H9 (cell line): ENCODE measurements around the gene GATA6. TPM values are rescaled to one million over a fixed set of nuclear protein-coding genes. Genes with fewer than 3 reads are reported as not detected.

Source experiments
- DNase-seq: peaks from one replicate; pipeline ENCODE4 v3.0.0-alpha.2; 2017
- H2AFZ ChIP-seq: one replicate; pipeline ENCODE4 v1.6.1; 2013; ENCODE audit warnings: mild to moderate bottlenecking, low read length, control low read depth, moderate library complexity
- H2AK5ac ChIP-seq: 2 replicates; pipeline ENCODE4 v1.6.1; 2013; ENCODE audit warnings: low read length, control low read depth, mixed read lengths; ENCODE audit not compliant: insufficient read length
- H2BK120ac ChIP-seq: one replicate; pipeline ENCODE4 v1.6.1; 2013; ENCODE audit warnings: low read depth, mild to moderate bottlenecking, low read length, control low read depth, inconsistent platforms; ENCODE audit not compliant: poor library complexity, severe bottlenecking
- H2BK12ac ChIP-seq: 2 replicates; pipeline ENCODE4 v1.6.1; 2013; ENCODE audit warnings: low read length, control low read depth, mixed read lengths, low read depth; ENCODE audit not compliant: insufficient read length
- H2BK15ac ChIP-seq: 2 replicates; pipeline ENCODE4 v1.6.1; 2013; ENCODE audit warnings: low read depth, low read length, control low read depth
- H2BK20ac ChIP-seq: one replicate; pipeline ENCODE4 v1.6.1; 2013; ENCODE audit warnings: low read depth, mild to moderate bottlenecking, low read length, control low read depth, inconsistent platforms; ENCODE audit not compliant: poor library complexity, severe bottlenecking
- H2BK5ac ChIP-seq: 2 replicates; pipeline ENCODE4 v1.6.1; 2013; ENCODE audit warnings: low read length, control low read depth, mixed read lengths; ENCODE audit not compliant: insufficient read length
- H3K14ac ChIP-seq: 2 replicates; pipeline ENCODE4 v1.6.1; 2013; ENCODE audit warnings: low read length, control low read depth; ENCODE audit not compliant: insufficient read depth
- H3K18ac ChIP-seq: 2 replicates; pipeline ENCODE4 v1.6.1; 2013; ENCODE audit warnings: low read depth, mild to moderate bottlenecking, mixed read lengths, low read length, control low read depth; ENCODE audit not compliant: insufficient read length
- H3K23ac ChIP-seq: 2 replicates; pipeline ENCODE4 v1.6.1; 2013; ENCODE audit warnings: low read length, control low read depth, mixed read lengths, low read depth; ENCODE audit not compliant: insufficient read length
- H3K23me2 ChIP-seq: 2 replicates; pipeline ENCODE4 v1.6.1; 2013; ENCODE audit warnings: low read depth, mild to moderate bottlenecking, mixed read lengths, low read length, control low read depth; ENCODE audit not compliant: insufficient read length, poor library complexity, severe bottlenecking
- H3K27ac ChIP-seq: 2 replicates; pipeline ENCODE4 v1.5.1; 2013; ENCODE audit warnings: low read length, control low read depth, mixed read lengths, low read depth; ENCODE audit not compliant: insufficient read length
- H3K27me3 ChIP-seq: 2 replicates; pipeline ENCODE4 v1.6.1; 2013; ENCODE audit warnings: low read length, control low read depth, inconsistent platforms; ENCODE audit not compliant: insufficient read depth
- H3K4ac ChIP-seq: 2 replicates; pipeline ENCODE4 v1.6.1; 2013; ENCODE audit warnings: low read depth, mild to moderate bottlenecking, control low read depth, inconsistent platforms, low read length, moderate library complexity
- H3K4me1 ChIP-seq: 2 replicates; pipeline ENCODE4 v1.6.1; 2013; ENCODE audit warnings: low read length, control low read depth, inconsistent platforms; ENCODE audit not compliant: insufficient read depth
- H3K4me2 ChIP-seq: 2 replicates; pipeline ENCODE4 v1.6.1; 2013; ENCODE audit warnings: low read length, control low read depth, mixed read lengths; ENCODE audit not compliant: insufficient read length, insufficient read depth
- H3K56ac ChIP-seq: 2 replicates; pipeline ENCODE4 v1.6.1; 2013; ENCODE audit warnings: low read depth, mild to moderate bottlenecking, mixed read lengths, low read length, control low read depth; ENCODE audit not compliant: insufficient read length
- H3K79me1 ChIP-seq: 2 replicates; pipeline ENCODE4 v1.6.1; 2013; ENCODE audit warnings: low read depth, mild to moderate bottlenecking, moderate library complexity, low read length, control low read depth, inconsistent platforms; ENCODE audit not compliant: insufficient read depth, poor library complexity, severe bottlenecking
- H3K79me2 ChIP-seq: 2 replicates; pipeline ENCODE4 v1.6.1; 2013; ENCODE audit warnings: low read length, control low read depth, inconsistent platforms; ENCODE audit not compliant: insufficient read depth
- H3K9ac ChIP-seq: 2 replicates; pipeline ENCODE4 v1.6.1; 2013; ENCODE audit warnings: low read length, control low read depth, mixed read lengths; ENCODE audit not compliant: insufficient read length; ENCODE audit errors: extremely low read depth
- H3K9me3 ChIP-seq: one replicate; pipeline ENCODE4 v1.6.1; 2013; ENCODE audit warnings: low read depth, low read length, inconsistent platforms; ENCODE audit not compliant: control insufficient read depth
- H3T11ph ChIP-seq: one replicate; pipeline ENCODE4 v1.6.1; 2013; ENCODE audit warnings: mild to moderate bottlenecking, low read length, control low read depth, inconsistent platforms
- H4K20me1 ChIP-seq: one replicate; pipeline ENCODE4 v1.6.1; 2013; ENCODE audit not compliant: control insufficient read depth, insufficient read length, insufficient read depth
- H4K5ac ChIP-seq: 2 replicates; pipeline ENCODE4 v1.6.1; 2013; ENCODE audit warnings: low read depth, mild to moderate bottlenecking, mixed read lengths, low read length, control low read depth; ENCODE audit not compliant: insufficient read length
- H4K8ac ChIP-seq: replicated peaks from 2 replicates; pipeline ENCODE4 v1.6.1; 2013; ENCODE audit warnings: low read length, control low read depth, mixed read lengths, low read depth; ENCODE audit not compliant: insufficient read length
- H4K91ac ChIP-seq: 2 replicates; pipeline ENCODE4 v1.6.1; 2013; ENCODE audit warnings: low read depth, mild to moderate bottlenecking, moderate library complexity, mixed read lengths, low read length, control low read depth; ENCODE audit not compliant: insufficient read length
- H3K27ac Mint-ChIP-seq, 3 experiments: 2 replicates in 2 of 3; 3 replicates in 1 of 3; pipeline ENCODE4 v1.8.0; 2020 to 2021; ENCODE audit warnings: mixed read lengths in 3 of 3, mild to moderate bottlenecking in 1 of 3, moderate library complexity in 1 of 3
- H3K27me3 Mint-ChIP-seq: 2 replicates; pipeline ENCODE4 v1.8.0; 2021; ENCODE audit warnings: low read depth, mild to moderate bottlenecking, moderate library complexity, mixed read lengths
- H3K36me3 Mint-ChIP-seq, 3 experiments: 2 replicates in 2 of 3; 3 replicates in 1 of 3; pipeline ENCODE4 v1.8.0; 2020 to 2021; ENCODE audit warnings: low read depth in 3 of 3, mixed read lengths in 3 of 3; ENCODE audit not compliant: insufficient read depth in 1 of 3
- H3K4me1 Mint-ChIP-seq, 2 experiments: 2 replicates each; pipeline ENCODE4 v1.8.0; 2020; ENCODE audit warnings: mixed read lengths in 2 of 2
- H3K4me3 Mint-ChIP-seq, 2 experiments: 2 replicates in 1 of 2; 3 replicates in 1 of 2; pipeline ENCODE4 v1.8.0; 2020 to 2021; ENCODE audit warnings: mild to moderate bottlenecking in 2 of 2, mixed read lengths in 2 of 2, moderate library complexity in 1 of 2
- H3K9me3 Mint-ChIP-seq, 2 experiments: 2 replicates in 1 of 2; 3 replicates in 1 of 2; pipeline ENCODE4 v1.8.0; 2020; ENCODE audit warnings: mild to moderate bottlenecking in 2 of 2, mixed read lengths in 2 of 2, moderate library complexity in 1 of 2
- WGBS: extraction: QIAGEN DNeasy Blood & Tissue Kit; methylation state at CpG from one replicate; pipeline ENCODE4 v1.1.7; 2013; ENCODE audit warnings: missing lambda C conversion rate, low lambda C conversion rate, mixed read lengths; ENCODE audit not compliant: insufficient read length; ENCODE audit errors: extremely low coverage; 5-methylcytosine and 5-hydroxymethylcytosine counted together
- total RNA-seq: library from RNA; stranded (reverse); gene quantifications from 2 replicates; pipeline ENCODE4 v1.2.1, GENCODE V29; 2021
- TF ChIP-seq, protein P1 (sequence below): fragments of 200-600 bp; sonication (generic); conservative IDR thresholded peaks from 3 replicates; pipeline ENCODE4 v1.8.0; 2021; ENCODE audit warnings: antibody characterized with exemption, mild to moderate bottlenecking

The GATA6 gene
- total RNA-seq, 1 experiment from 2014 or later: not detected

DNA sequence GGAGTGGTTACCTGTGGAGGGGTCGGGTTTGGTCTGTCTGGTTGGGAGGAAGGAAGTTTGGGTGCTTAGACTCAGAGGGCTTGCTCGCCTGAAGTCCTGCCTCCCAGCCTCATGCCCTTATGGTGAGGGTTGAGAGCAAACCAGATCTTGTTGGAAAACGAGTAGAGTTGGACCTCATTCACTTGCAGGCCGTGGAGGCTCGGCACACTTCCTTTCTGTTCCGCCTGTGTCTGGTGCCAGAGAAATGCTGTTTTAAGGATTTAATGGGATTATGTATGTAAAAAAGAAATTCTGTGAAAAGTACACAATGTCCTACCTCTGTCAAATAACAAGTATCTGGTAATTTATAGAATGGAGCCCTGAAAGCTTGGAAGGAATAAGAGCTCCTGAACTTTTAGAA, 29.6 kb downstream of the GATA6 start:
- no peak overlapping the region for H2AK5ac ChIP-seq
- H3K4ac ChIP-seq: no peak overlapping the region
- no peak overlapping the region for H3K14ac ChIP-seq
- H2AFZ ChIP-seq: no peak overlapping the region
- Mint-ChIP-seq H3K27me3 (peaks cover 12% of the 10 kb centered on the region), H3K4me3 (no peak overlapping the region), H3K9me3 (no peaks in the 10 kb centered on the region), H3K4me1 (peaks cover 6 to 13% of the 10 kb centered on the region in 2 experiments; a peak in 3 of 4 replicates), H3K36me3 (no peaks in the 10 kb centered on the region), H3K27ac (no peak overlapping the region)
- WGBS: no CpG with 5 or more reads among the region's 6 CpGs
- H3T11ph ChIP-seq: no peak overlapping the region
- no peak overlapping the region for H2BK15ac ChIP-seq
- no peak overlapping the region for H3K4me2 ChIP-seq
- H3K4me1 ChIP-seq: no peaks in the 10 kb centered on the region
- H3K79me2 ChIP-seq: no peaks in the 10 kb centered on the region
- no peak overlapping the region for H3K18ac ChIP-seq
- no peak overlapping the region for H2BK12ac ChIP-seq
- no peaks in the 10 kb centered on the region for H3K79me1 ChIP-seq
- DNase-seq: no peak
- no peak overlapping the region for H4K91ac ChIP-seq
- TF ChIP-seq, protein P1, sequence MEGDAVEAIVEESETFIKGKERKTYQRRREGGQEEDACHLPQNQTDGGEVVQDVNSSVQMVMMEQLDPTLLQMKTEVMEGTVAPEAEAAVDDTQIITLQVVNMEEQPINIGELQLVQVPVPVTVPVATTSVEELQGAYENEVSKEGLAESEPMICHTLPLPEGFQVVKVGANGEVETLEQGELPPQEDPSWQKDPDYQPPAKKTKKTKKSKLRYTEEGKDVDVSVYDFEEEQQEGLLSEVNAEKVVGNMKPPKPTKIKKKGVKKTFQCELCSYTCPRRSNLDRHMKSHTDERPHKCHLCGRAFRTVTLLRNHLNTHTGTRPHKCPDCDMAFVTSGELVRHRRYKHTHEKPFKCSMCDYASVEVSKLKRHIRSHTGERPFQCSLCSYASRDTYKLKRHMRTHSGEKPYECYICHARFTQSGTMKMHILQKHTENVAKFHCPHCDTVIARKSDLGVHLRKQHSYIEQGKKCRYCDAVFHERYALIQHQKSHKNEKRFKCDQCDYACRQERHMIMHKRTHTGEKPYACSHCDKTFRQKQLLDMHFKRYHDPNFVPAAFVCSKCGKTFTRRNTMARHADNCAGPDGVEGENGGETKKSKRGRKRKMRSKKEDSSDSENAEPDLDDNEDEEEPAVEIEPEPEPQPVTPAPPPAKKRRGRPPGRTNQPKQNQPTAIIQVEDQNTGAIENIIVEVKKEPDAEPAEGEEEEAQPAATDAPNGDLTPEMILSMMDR: no peak
- H3K27ac ChIP-seq: no peak overlapping the region
- no peak overlapping the region for H2BK120ac ChIP-seq
- H3K23me2 ChIP-seq: no peaks in the 10 kb centered on the region
- H4K5ac ChIP-seq: no peak overlapping the region
- H3K9ac ChIP-seq: no peak overlapping the region
- H2BK20ac ChIP-seq: no peak overlapping the region
- H3K23ac ChIP-seq: no peak overlapping the region
- no peaks in the 10 kb centered on the region for H4K20me1 ChIP-seq
- H3K9me3 ChIP-seq: no peaks in the 10 kb centered on the region
- no peaks in the 10 kb centered on the region for H3K27me3 ChIP-seq
- H3K56ac ChIP-seq: no peak overlapping the region
- H2BK5ac ChIP-seq: no peak overlapping the region
- H4K8ac ChIP-seq: no peak overlapping the region
